Right renal pelvis (tissue), 4 donors: ENCODE data around the gene HMGCS2. TPM values are rescaled to one million over a fixed set of nuclear protein-coding genes. Genes with fewer than 3 reads are reported as not detected.
"Not testable (repeated sequence)": the region's sequence is repeated elsewhere in the genome, so short reads cannot be mapped to it uniquely, and the experiment has no call there.

Source experiments
- DNase-seq, 4 donors: peaks; one replicate each; pipeline ENCODE4 v3.0.0-alpha.2; 2013; ENCODE audit warnings: low read depth in 4 of 4, low spot score in 3 of 4, missing footprints in 1 of 4
- polyA plus RNA-seq, 4 donors: library from polyadenylated mRNA; unstranded; fragments of 120-200 nt; gene quantifications; one replicate each; pipeline ENCODE4 v1.2.1, GENCODE V29; 2013; ENCODE audit not compliant: insufficient read length in 4 of 4

HMGCS2 gene
- polyA plus RNA-seq, 4 donors: 66.3 to 135 (median 86.4) TPM

DNA sequence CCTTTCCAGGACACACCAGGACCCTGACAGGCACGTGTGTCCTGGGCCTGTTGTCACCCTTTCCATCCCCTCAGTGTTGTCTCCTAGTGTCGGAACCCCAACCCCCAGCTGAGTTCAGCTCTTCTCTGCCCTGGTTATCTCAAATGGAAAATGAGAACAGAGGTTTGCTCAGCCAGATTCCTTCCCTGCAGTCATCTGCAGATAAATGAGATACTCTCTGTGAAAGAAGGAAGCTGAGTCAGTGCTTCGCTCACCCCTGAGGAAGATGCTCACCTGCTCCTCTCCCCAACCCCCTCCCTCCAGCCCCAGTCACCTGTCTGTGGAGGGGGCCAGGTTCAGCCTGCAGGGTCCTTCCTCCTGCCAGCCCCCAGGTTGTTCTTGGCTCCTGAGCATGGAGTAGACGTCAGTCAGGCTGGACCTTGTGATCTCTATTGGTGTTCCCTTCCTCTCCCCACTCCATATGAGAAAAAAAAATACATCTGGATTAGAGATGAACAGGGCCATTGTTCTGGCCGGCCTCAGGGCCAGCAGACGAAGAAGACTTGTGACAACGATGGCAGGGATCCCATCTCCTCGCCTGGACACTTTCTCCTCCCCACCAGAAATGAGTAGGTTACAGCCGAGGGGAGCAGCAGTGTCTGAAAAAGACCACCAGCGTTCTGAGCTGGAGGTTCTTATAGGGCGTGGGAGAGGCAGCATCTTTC is 36.1 kb downstream of the HMGCS2 start:
- DNase-seq: no peak

DNA sequence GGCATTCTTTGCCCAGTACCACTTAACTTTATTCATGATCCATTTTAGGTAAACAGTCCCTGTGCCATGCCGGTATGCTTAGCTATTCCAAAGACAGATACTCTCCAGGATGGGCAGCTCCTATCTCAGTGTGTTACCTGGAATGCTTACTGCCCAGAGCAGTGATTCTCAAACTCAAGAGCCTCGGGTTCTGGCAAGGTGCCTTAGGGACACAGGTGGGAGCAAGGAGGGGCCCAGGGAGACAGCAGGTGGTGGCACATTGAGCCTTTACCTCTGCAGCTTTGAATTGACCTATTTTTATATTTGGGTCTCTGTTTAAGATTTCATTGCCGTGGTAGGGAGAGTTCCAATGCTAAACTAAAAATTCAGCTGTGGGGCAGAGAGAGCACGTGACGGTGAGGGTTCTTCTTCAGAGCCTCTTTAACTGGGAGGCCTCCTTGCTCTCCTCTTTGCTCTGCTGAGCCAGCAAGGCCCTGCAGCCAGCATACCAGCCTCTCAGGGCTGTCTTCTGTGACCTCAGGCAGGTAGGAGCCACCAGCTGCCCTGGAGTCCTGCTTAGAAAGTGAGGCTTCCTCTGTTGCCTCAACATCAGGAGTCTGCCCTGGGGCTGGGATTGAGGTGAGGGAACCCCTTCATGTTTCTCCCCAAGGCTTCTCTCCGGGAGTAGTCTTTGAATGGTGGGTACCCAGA is 36.8 kb downstream of the HMGCS2 start:
- no peak for DNase-seq

- no peak for DNase-seq
These were observed 37.6 kb downstream of the HMGCS2 start for GRCh38 chr1:119731060-119731459.

GRCh38 chr1:119729044-119729443 is 39.7 kb downstream of the HMGCS2 start:
- no peak for DNase-seq

DNA sequence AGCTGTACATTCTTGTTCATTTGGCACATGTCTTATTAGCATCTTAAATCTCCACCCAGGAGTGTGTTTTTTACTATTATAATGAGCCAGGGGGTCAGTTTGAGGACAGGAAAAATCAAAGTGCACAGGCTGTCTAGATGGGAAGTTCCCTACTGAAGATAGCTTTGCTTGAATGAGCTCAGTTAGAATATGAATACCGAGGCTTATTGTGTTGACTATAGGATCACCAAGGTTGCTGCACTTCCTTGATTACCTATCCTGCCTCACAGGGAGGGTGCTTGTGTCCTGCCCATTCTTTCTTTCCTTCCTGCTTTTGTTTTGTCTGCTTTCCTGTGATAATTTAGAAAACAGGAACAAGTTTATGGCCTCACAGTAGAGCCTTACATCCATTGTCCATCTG is 40.7 kb downstream of the HMGCS2 start:
- no peak for DNase-seq

- no peak for DNase-seq
These were observed 43.1 kb downstream of the HMGCS2 start for GRCh38 chr1:119725626-119726025.

DNA sequence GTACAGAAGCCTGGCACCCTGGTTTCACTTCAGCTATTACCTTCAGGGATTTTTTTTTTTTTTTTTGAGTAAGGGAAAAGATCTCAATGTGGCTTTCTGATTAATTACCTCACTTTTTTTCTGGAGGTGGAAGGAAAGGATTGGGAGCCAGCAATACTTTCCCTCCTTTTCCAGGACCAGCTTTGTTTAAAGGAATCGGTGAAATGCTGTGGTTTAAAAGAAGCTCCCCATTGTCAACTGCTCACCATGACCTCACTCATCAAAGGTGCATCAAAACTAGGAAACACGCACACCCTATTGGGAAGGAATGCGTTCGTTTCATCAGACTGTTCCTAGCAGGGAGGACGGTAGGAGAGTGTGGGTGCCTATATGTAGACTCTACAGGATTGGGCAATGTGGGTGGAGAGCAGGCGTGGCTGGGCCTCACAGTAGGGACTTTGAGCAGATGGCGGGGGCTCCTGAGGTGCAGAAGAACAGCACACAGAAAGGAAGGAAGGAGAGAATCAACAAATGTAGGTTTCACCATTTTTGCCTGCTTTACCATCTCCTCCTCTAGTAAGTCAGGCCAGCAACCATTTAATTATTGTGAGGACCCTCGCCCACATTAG is 44.0 kb downstream of the HMGCS2 start:
- no peak for DNase-seq

DNA sequence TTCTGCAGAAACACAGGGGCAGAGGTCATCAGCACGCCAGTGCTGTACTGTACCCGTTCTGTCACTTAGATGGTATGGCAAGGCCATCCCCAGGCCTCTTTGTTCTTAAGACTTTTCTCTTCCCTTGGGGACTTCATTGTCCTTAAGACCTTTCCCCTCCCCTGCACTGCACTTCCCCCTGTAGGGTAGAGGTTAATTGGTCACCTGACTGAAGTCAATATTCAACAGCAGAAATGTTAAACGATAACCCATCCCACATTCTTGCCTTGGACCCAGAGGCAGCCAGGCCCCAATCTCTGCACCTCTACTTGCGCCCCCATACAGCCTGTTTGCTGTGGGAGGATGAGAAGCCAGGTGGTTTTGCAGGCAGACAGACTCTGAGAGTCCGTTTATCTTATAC is 46.8 kb downstream of the HMGCS2 start:
- DNase-seq: no peak

GRCh38 chr1:119720866-119721440 is 47.8 kb downstream of the HMGCS2 start:
- no peak for DNase-seq

DNA sequence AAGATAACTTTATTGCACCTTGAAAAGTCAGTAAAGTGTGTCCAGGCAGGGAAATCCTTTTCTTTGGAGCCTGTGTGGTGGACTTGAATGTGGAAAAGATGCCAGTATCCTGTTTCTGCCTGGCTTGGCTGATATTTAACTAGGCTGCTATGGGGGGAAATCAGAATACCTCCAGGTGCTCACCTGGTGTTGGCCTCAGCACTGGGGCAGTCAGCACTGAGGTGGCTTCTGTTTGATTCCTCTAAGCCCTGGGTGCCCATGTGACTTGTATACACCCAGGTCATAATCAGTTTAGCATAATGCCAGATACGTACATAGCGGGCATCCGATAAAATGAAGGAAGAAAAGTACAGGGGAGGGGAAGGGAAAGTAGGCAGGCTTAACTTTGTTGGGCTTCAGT is 49.7 kb downstream of the HMGCS2 start:
- DNase-seq: no peak

GRCh38 chr1:119718409-119718808 is 50.3 kb downstream of the HMGCS2 start:
- DNase-seq: no peak

DNA sequence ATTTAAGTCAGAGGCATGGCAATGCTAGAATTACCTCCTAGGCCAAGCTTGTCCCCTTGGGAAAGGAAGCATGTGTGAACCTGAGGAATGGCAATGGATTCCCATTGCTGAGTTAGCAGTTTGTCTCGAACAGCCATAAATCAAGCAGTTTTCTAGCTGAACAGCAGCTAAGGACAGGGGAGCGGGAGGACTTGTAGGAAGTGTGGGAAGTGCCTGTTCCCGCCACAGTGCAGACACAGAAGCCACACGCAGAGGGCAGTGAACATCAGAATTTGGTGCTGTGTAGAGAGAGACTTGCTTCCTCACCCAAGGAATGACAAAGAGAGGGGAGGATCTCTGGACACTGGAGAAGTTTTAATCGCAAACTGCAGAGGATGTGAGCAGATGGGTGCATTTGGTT is 53.2 kb downstream of the HMGCS2 start:
- peak in 1 of 4 donors; percentile 65 for DNase-seq

- DNase-seq: no peak
These were observed 54.1 kb downstream of the HMGCS2 start for GRCh38 chr1:119714583-119714982.

- no peak for DNase-seq
These were observed 54.8 kb downstream of the HMGCS2 start for GRCh38 chr1:119713749-119714456.

DNA sequence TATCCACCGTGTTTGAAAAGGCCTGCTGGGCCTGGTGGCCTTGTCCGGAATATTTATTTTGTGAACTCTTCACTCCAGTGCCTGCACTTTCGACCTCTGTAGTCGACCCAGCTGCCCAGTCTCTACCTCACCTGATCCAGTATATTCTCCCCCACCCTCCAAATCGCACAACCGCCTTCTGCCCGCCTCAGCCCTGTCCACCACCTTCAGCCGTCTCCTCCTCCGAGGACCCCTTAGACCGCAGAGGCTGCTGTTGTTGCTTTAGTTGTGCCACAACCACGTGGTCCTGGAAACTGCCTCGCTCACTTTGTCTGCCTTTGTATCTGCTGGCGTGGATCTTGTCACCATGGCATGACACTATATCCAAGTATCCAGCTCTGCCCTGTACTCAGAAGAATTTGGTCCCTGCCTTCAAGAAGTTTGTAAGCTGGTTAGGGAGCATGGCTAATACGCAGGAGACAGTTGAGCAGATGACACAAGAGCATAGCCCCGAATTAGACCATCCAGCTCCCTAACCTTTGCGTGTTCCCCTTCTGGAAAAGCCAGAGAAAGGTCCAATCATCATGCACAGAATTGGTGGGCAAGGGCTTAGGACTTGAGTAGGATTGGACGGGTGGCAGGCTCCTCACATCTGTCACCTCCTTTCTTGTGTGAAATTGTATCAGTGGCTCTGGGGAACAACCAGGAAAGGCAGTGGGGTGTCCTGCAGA is 55.5 kb downstream of the HMGCS2 start:
- DNase-seq: no peak

- peak in 2 of 4 donors; percentile 55 to 71 for DNase-seq
These were observed 56.2 kb downstream of the HMGCS2 start for GRCh38 chr1:119712342-119713038.

- DNase-seq: peak in 2 of 4 donors; percentile 62 to 79
These were observed 56.8 kb downstream of the HMGCS2 start, which contains the start of gene PHGDH for GRCh38 chr1:119711804-119712341. Gene PHGDH, plus strand, starts transcription at chr1:119711934. Its CDS starts 89 bp downstream, at chr1:119712023.

GRCh38 chr1:119711356-119711803 is 57.3 kb downstream of the HMGCS2 start:
- DNase-seq: not testable (repeated sequence)

- not testable (repeated sequence) for DNase-seq
These were observed 62.1 kb downstream of the HMGCS2 start for GRCh38 chr1:119706599-119706998.
